Esophagus squamous epithelium (tissue), 5 donors: ENCODE results near the gene PLEKHB2. TPM values are rescaled to one million over a fixed set of nuclear protein-coding genes. Genes with fewer than 3 reads are reported as not detected.
"Not testable (repeated sequence)": the region's sequence is repeated elsewhere in the genome, so short reads cannot be mapped to it uniquely, and the experiment has no call there.

Experiments used
- DNase-seq: peaks from one replicate; lab custom pipeline; 2025; lab: John Stamatoyannopoulos, UW
- H3K27ac ChIP-seq, 4 donors: fragments of 200-600 bp; sonication (generic); one replicate each; pipeline ENCODE4 v1.5.1; 2016 to 2019; ENCODE audit warnings: mild to moderate bottlenecking in 1 of 4
- H3K27me3 ChIP-seq, 4 donors: fragments of 200-600 bp; sonication (generic); 1 replicate in 3 of 4; 2 replicates in 1 of 4; pipeline versions ENCODE4 v1.5.1 to v1.6.0; 2017 to 2021; ENCODE audit warnings: antibody characterized with exemption in 1 of 4
- H3K36me3 ChIP-seq, 3 donors: fragments of 200-600 bp; sonication (generic); one replicate each; pipeline ENCODE4 v1.5.1; 2016 to 2019
- H3K4me1 ChIP-seq, 3 donors: fragments of 200-600 bp; sonication (generic); one replicate each; pipeline ENCODE4 v1.5.1; 2017 to 2019
- H3K4me3 ChIP-seq, 4 donors: fragments of 200-600 bp; sonication (generic); 1 replicate in 3 of 4; 2 replicates in 1 of 4; pipeline ENCODE4 v1.5.1; 2016 to 2019; ENCODE audit warnings: mild to moderate bottlenecking in 2 of 4, moderate library complexity in 1 of 4
- H3K9me3 ChIP-seq, 3 donors: fragments of 200-600 bp; sonication (generic); one replicate each; pipeline ENCODE4 v1.5.1; 2016 to 2019
- POLR2A ChIP-seq, 4 donors: fragments of 450-650 bp; IDR thresholded peaks; one replicate each; pipeline ENCODE4 v1.6.1; 2017; ENCODE audit warnings: antibody characterized with exemption in 4 of 4, mild to moderate bottlenecking in 4 of 4, moderate library complexity in 3 of 4
- WGBS, 2 donors: methylation state at CpG; one replicate each; pipeline ENCODE4 v1.1.5; 2018; 5-methylcytosine and 5-hydroxymethylcytosine counted together
- intact Hi-C: fragments of 100-400 bp; cut with DNase I; formaldehyde crosslinking; loops from one replicate; pipeline ENCODE4 v1.15.0; 2022
- total RNA-seq, 4 donors: library from RNA; depleted of rRNA; stranded (reverse); fragments of >200 nt; gene quantifications; one replicate each; pipeline ENCODE4 v1.1.0, GENCODE V29; 2016
- TF ChIP-seq, protein P1 (sequence below), 6 experiments: fragments of 450-650 bp in 4 of 6; fragments of 200-600 bp in 2 of 6; sonication (generic) in 2 of 6; IDR thresholded peaks; one replicate each; pipeline ENCODE4 v1.5.1; 2016 to 2019; ENCODE audit warnings: antibody characterized with exemption in 6 of 6, mild to moderate bottlenecking in 4 of 6, moderate library complexity in 4 of 6
- donor health status: DM: yes; HTN: yes; CAD: no.

PLEKHB2 gene
- total RNA-seq, 4 donors from 2014 or later = 36.3 to 75.8 (median 47.4) TPM

GRCh38 chr2:131112529-131112928 is 7.4 kb downstream of the PLEKHB2 start:
- peaks cover 0 to 39% (median 17%) of the 10 kb centered on the region in 3 donors for H3K4me1 ChIP-seq
- WGBS, 2 donors = 56 to 57% methylated on average over 2 of the region's 2 CpGs

GRCh38 chr2:131113566-131114227 is 8.6 kb downstream of the PLEKHB2 start:
- WGBS, 2 donors = 88 to 91% methylated on average over 7 of the region's 7 CpGs
- Histone ChIP-seq H3K9me3 (no peaks in the 10 kb centered on the region), H3K27ac (no peak overlapping the region), H3K4me3 (no peak overlapping the region), H3K27me3 (no peaks in the 10 kb centered on the region), H3K4me1 (peaks cover 0 to 31% (median 15%) of the 10 kb centered on the region in 3 donors), H3K36me3 (peaks cover 0 to 15% (median 0%) of the 10 kb centered on the region in 3 donors)
- intact Hi-C loops = no loop called here
- TF ChIP-seq, protein P1, sequence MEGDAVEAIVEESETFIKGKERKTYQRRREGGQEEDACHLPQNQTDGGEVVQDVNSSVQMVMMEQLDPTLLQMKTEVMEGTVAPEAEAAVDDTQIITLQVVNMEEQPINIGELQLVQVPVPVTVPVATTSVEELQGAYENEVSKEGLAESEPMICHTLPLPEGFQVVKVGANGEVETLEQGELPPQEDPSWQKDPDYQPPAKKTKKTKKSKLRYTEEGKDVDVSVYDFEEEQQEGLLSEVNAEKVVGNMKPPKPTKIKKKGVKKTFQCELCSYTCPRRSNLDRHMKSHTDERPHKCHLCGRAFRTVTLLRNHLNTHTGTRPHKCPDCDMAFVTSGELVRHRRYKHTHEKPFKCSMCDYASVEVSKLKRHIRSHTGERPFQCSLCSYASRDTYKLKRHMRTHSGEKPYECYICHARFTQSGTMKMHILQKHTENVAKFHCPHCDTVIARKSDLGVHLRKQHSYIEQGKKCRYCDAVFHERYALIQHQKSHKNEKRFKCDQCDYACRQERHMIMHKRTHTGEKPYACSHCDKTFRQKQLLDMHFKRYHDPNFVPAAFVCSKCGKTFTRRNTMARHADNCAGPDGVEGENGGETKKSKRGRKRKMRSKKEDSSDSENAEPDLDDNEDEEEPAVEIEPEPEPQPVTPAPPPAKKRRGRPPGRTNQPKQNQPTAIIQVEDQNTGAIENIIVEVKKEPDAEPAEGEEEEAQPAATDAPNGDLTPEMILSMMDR (IDR thresholded peaks at IDR 0.05) = no peak
- no peak for TF ChIP-seq POLR2A (IDR thresholded peaks at IDR 0.05)
- no peak for DNase-seq

More at GRCh38 chr2:131112529-131112928, 7.4 kb downstream of the PLEKHB2 start:
- TF ChIP-seq POLR2A (IDR thresholded peaks at IDR 0.05) = no peak
- TF ChIP-seq, protein P1 (IDR thresholded peaks at IDR 0.05) = no peak
- Histone ChIP-seq H3K4me3 (no peak overlapping the region), H3K9me3 (no peaks in the 10 kb centered on the region), H3K36me3 (peaks cover 0 to 15% (median 0%) of the 10 kb centered on the region in 3 donors), H3K27me3 (no peaks in the 10 kb centered on the region), H3K27ac (no peak overlapping the region)
- no peak for DNase-seq
- intact Hi-C loops = no loop called here

GRCh38 chr2:131114950-131115349 is 9.8 kb downstream of the PLEKHB2 start:
- WGBS, 2 donors = 82 to 95% methylated on average over 3 of the region's 3 CpGs
- Histone ChIP-seq H3K36me3 (peaks cover 0 to 15% (median 0%) of the 10 kb centered on the region in 3 donors), H3K4me1 (peaks cover 0 to 31% (median 15%) of the 10 kb centered on the region in 3 donors)
- H3K27ac ChIP-seq, intact Hi-C loops, H3K9me3 ChIP-seq, DNase-seq, H3K4me3 ChIP-seq, H3K27me3 ChIP-seq: not testable (repeated sequence)

- peaks cover 0 to 13% (median 0%) of the 10 kb centered on the region in 3 donors for H3K36me3 ChIP-seq
- H3K27me3 ChIP-seq = no peaks in the 10 kb centered on the region
- no peaks in the 10 kb centered on the region for H3K9me3 ChIP-seq
- DNase-seq = no peak
- H3K4me1 ChIP-seq = peaks cover 0 to 31% (median 15%) of the 10 kb centered on the region in 3 donors
- TF ChIP-seq POLR2A (IDR thresholded peaks at IDR 0.05) = no peak
- TF ChIP-seq, protein P1 (IDR thresholded peaks at IDR 0.05) = no peak
- no peak overlapping the region for H3K27ac ChIP-seq
- intact Hi-C loops = no loop called here
- H3K4me3 ChIP-seq = no peak overlapping the region
Measured at GRCh38 chr2:131115752-131116151, 10.6 kb downstream of the PLEKHB2 start.

- no peak overlapping the region for H3K4me3 ChIP-seq
- 92 to 93% methylated on average over 10 to 12 of the region's 12 CpGs for WGBS, 2 donors
- TF ChIP-seq POLR2A (IDR thresholded peaks at IDR 0.05) = no peak
- TF ChIP-seq, protein P1 (IDR thresholded peaks at IDR 0.05) = no peak
- H3K27me3 ChIP-seq = no peaks in the 10 kb centered on the region
- H3K9me3 ChIP-seq = no peaks in the 10 kb centered on the region
- no peaks in the 10 kb centered on the region for H3K4me1 ChIP-seq
- intact Hi-C loops = no loop called here
- no peak for DNase-seq
- peaks cover 0 to 52% (median 7%) of the 10 kb centered on the region in 3 donors for H3K36me3 ChIP-seq
- H3K27ac ChIP-seq = no peak overlapping the region
Measured at GRCh38 chr2:131120815-131121317, 15.7 kb downstream of the PLEKHB2 start.
